ENCODE results near the gene ILRUN.
"Not testable (repeated sequence)": the region's sequence is repeated elsewhere in the genome, so short reads cannot be mapped to it uniquely, and the experiment has no call there.

DNA sequence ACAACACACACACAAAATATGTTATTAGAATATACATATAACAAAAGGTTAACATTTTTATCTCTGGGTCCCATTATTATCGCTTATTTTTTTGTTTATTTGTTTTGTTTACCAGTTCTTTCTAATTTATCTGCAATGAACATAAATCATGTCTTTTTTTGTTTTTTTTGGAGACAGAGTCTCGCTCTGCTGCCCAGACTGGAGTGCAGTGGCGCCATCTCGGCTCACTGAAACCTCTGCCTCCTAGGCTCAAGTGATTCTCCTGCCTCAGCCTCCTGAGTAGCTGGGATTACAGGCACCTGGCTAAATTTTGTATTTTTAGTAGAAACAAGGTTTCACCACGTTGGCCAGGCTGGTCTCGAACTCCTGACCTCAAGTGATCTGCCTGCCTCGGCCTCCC is 16.3 kb downstream of the ILRUN start:
- TF ChIP-seq, protein P1, sequence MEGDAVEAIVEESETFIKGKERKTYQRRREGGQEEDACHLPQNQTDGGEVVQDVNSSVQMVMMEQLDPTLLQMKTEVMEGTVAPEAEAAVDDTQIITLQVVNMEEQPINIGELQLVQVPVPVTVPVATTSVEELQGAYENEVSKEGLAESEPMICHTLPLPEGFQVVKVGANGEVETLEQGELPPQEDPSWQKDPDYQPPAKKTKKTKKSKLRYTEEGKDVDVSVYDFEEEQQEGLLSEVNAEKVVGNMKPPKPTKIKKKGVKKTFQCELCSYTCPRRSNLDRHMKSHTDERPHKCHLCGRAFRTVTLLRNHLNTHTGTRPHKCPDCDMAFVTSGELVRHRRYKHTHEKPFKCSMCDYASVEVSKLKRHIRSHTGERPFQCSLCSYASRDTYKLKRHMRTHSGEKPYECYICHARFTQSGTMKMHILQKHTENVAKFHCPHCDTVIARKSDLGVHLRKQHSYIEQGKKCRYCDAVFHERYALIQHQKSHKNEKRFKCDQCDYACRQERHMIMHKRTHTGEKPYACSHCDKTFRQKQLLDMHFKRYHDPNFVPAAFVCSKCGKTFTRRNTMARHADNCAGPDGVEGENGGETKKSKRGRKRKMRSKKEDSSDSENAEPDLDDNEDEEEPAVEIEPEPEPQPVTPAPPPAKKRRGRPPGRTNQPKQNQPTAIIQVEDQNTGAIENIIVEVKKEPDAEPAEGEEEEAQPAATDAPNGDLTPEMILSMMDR (conservative IDR thresholded peaks at IDR 0.05 in 1 of 2, IDR thresholded peaks at IDR 0.05 in 1 of 2; ENCODE audit: extremely low read depth in 1 of 2, insufficient read depth in 1 of 2, low read depth in 1 of 2, low read length in 2 of 2) = not testable (repeated sequence)
- not testable (repeated sequence) for TF ChIP-seq EZH2 (IDR thresholded peaks at IDR 0.05; ENCODE audit: borderline replicate concordance, low read length)

Measured in mammary epithelial cell (primary cell).